MCF 10A (cell line): Measurements from ENCODE around the gene CECR2. TPM values are rescaled to one million over a fixed set of nuclear protein-coding genes. Genes with fewer than 3 reads are reported as not detected.

ENCODE experiments used
- BruUV-seq: library from RNA; stranded (reverse); fragments of 400-500 nt; replicated peaks from 2 replicates; lab custom pipeline; 2021; lab: Mats Ljungman, UMichigan
- CTCF ChIA-PET: fragments of 300-600 bp; sonication (Branson Sonifier 250); formaldehyde crosslinking; extraction: SDS; loops from one replicate; lab custom pipeline; 2021; ENCODE audit warnings: antibody characterized with exemption, inconsistent platforms; lab: Yijun Ruan, JAX
- POLR2A ChIA-PET: fragments of 300-600, 350-650 bp; sonication (Branson Sonifier 250); formaldehyde crosslinking; extraction: SDS; loops from one replicate; lab custom pipeline; 2020; ENCODE audit warnings: antibody characterized with exemption, inconsistent platforms; lab: Yijun Ruan, JAX
- DNase-seq: peaks from one replicate; pipeline ENCODE4 v3.0.0-alpha.2; 2018; ENCODE audit not compliant: unreplicated experiment
- H3K27ac Mint-ChIP-seq: one replicate; pipeline ENCODE4 v1.8.0; 2022; ENCODE audit warnings: mild to moderate bottlenecking, low read depth, mixed read lengths; ENCODE audit not compliant: unreplicated experiment
- H3K27me3 Mint-ChIP-seq: one replicate; pipeline ENCODE4 v1.8.0; 2022; ENCODE audit warnings: mixed read lengths; ENCODE audit not compliant: insufficient read depth, unreplicated experiment
- H3K36me3 Mint-ChIP-seq: one replicate; pipeline ENCODE4 v1.8.0; 2022; ENCODE audit warnings: mild to moderate bottlenecking, moderate library complexity, mixed read lengths; ENCODE audit not compliant: insufficient read depth, unreplicated experiment
- H3K4me1 Mint-ChIP-seq: one replicate; pipeline ENCODE4 v1.8.0; 2022; ENCODE audit warnings: mixed read lengths; ENCODE audit not compliant: insufficient read depth, unreplicated experiment
- H3K4me3 Mint-ChIP-seq: one replicate; pipeline ENCODE4 v1.8.0; 2022; ENCODE audit warnings: mild to moderate bottlenecking, moderate library complexity, mixed read lengths; ENCODE audit not compliant: unreplicated experiment
- H3K9me3 Mint-ChIP-seq: one replicate; pipeline ENCODE4 v1.8.0; 2022; ENCODE audit warnings: mixed read lengths; ENCODE audit not compliant: unreplicated experiment
- intact Hi-C: fragments of 100-400 bp; cut with micrococcal nuclease; formaldehyde crosslinking; loops from 2 replicates; pipeline ENCODE4 v1.14.1; 2022
- total RNA-seq: library from RNA; stranded (reverse); gene quantifications from 2 replicates; pipeline ENCODE4 v1.2.3, GENCODE V29; 2022
- TF ChIP-seq, protein P1 (sequence below): fragments of 200-600 bp; IDR thresholded peaks from one replicate; pipeline ENCODE4 v1.8.0; 2022; ENCODE audit warnings: antibody characterized with exemption, mild to moderate bottlenecking; ENCODE audit not compliant: unreplicated experiment

CECR2 gene
- total RNA-seq, 1 experiment from 2014 or later = not detected

- BruUV-seq = no TSS peak
- DNase-seq = no peak
- TF ChIP-seq, protein P1, sequence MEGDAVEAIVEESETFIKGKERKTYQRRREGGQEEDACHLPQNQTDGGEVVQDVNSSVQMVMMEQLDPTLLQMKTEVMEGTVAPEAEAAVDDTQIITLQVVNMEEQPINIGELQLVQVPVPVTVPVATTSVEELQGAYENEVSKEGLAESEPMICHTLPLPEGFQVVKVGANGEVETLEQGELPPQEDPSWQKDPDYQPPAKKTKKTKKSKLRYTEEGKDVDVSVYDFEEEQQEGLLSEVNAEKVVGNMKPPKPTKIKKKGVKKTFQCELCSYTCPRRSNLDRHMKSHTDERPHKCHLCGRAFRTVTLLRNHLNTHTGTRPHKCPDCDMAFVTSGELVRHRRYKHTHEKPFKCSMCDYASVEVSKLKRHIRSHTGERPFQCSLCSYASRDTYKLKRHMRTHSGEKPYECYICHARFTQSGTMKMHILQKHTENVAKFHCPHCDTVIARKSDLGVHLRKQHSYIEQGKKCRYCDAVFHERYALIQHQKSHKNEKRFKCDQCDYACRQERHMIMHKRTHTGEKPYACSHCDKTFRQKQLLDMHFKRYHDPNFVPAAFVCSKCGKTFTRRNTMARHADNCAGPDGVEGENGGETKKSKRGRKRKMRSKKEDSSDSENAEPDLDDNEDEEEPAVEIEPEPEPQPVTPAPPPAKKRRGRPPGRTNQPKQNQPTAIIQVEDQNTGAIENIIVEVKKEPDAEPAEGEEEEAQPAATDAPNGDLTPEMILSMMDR = no peak
- no peak overlapping the region for H3K4me3 Mint-ChIP-seq
- H3K36me3 Mint-ChIP-seq = no peaks in the 10 kb centered on the region
- H3K27me3 Mint-ChIP-seq = no peaks in the 10 kb centered on the region
- no peaks in the 10 kb centered on the region for H3K4me1 Mint-ChIP-seq
- intact Hi-C loops = no loop called here
- H3K27ac Mint-ChIP-seq = no peak overlapping the region
- ChIA-PET POLR2A (no interaction called here), CTCF (interaction anchor here (0.5 kb wide), 1 partner anchor 29 kb away, joined by 3 read pairs; no protein-coding TSS in a partner anchor)
- no peaks in the 10 kb centered on the region for H3K9me3 Mint-ChIP-seq
Measured at GRCh38 chr22:17402293-17402692, 33.0 kb downstream of the CECR2 start.

- intact Hi-C loops = no loop called here
- H3K9me3 Mint-ChIP-seq = no peaks in the 10 kb centered on the region
- POLR2A ChIA-PET = no interaction called here
Measured at GRCh38 chr22:17403906-17404305, 34.6 kb downstream of the CECR2 start.

GRCh38 chr22:17407643-17408042 lies 38.4 kb downstream of the CECR2 start:
- no TSS peak for BruUV-seq
- Mint-ChIP-seq H3K4me3 (no peak overlapping the region), H3K4me1 (no peaks in the 10 kb centered on the region), H3K27me3 (no peaks in the 10 kb centered on the region), H3K27ac (no peak overlapping the region), H3K9me3 (no peaks in the 10 kb centered on the region), H3K36me3 (no peaks in the 10 kb centered on the region)
- ChIA-PET POLR2A (no interaction called here), CTCF (no interaction called here)
- intact Hi-C loops = no loop called here
- TF ChIP-seq, protein P1 = no peak
- DNase-seq = no peak

More at GRCh38 chr22:17403906-17404305, 34.6 kb downstream of the CECR2 start:
- Mint-ChIP-seq H3K36me3 (no peaks in the 10 kb centered on the region), H3K27ac (no peak overlapping the region), H3K27me3 (no peaks in the 10 kb centered on the region), H3K4me3 (no peak overlapping the region), H3K4me1 (no peaks in the 10 kb centered on the region)
- TF ChIP-seq, protein P1 = no peak
- CTCF ChIA-PET = interaction anchor here (1.1 kb wide), 1 partner anchor 232 kb away, joined by 3 read pairs; no protein-coding TSS in a partner anchor
- DNase-seq = peak; percentile 8
- BruUV-seq = no TSS peak

DNA sequence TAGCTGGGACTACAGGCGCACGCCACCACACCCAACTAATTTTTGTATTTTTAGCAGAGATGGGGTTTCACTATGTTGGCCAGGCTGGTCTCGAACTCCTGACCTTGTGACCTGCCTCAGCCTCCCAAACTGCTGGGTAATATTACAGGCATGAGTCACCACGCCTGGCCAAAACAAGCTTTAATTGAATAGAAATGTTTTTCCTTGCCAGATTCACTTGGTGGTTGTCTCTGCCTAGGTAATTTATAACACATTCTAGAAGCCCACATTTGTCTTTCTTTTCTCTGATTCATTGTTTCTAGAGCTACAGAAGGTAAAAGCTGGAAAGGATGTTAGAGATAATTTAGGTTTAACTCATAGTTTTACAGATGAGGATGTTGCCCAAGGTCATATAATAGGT lies 41.3 kb downstream of the CECR2 start:
- no peaks in the 10 kb centered on the region for H3K36me3 Mint-ChIP-seq
- intact Hi-C loops = no loop called here
- CTCF ChIA-PET = no interaction called here
- POLR2A ChIA-PET = no interaction called here
- H3K4me1 Mint-ChIP-seq = no peaks in the 10 kb centered on the region
- no TSS peak for BruUV-seq
- no peak overlapping the region for H3K27ac Mint-ChIP-seq
- TF ChIP-seq, protein P1 = no peak
- no peak for DNase-seq
- H3K4me3 Mint-ChIP-seq = no peak overlapping the region
- no peaks in the 10 kb centered on the region for H3K27me3 Mint-ChIP-seq
- no peaks in the 10 kb centered on the region for H3K9me3 Mint-ChIP-seq
